HG03342 (cell line): Measurements from ENCODE around the gene RASAL2.
"Not testable (repeated sequence)": the region's sequence is repeated elsewhere in the genome, so short reads cannot be mapped to it uniquely, and the experiment has no call there.

ENCODE experiments used
- ATAC-seq: cut with Tn5 transposase; IDR thresholded peaks from one replicate; pipeline ENCODE4 v1.9.1; 2021; ENCODE audit warnings: mild to moderate bottlenecking, moderate library complexity; ENCODE audit not compliant: unreplicated experiment

Gene RASAL2

DNA sequence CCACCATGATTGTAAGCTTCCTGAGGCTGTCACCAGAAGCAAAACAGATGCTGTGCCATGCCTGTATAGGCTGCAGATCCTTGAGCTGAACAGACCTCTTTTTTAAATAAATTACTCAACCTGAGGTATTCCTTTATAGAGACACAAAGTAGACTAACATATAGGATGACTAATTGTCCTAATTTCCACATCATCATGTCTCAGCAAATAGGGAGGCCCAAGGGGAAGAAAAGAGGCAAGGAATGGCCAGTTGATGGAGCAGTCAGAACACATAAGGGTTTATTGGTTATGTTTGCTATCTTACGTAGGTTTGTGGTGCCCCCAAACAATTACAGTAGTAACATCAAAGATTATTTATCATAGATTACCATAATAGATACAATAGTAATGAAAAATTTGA, 126.2 kb downstream of the RASAL2 start:
- no peak for ATAC-seq

DNA sequence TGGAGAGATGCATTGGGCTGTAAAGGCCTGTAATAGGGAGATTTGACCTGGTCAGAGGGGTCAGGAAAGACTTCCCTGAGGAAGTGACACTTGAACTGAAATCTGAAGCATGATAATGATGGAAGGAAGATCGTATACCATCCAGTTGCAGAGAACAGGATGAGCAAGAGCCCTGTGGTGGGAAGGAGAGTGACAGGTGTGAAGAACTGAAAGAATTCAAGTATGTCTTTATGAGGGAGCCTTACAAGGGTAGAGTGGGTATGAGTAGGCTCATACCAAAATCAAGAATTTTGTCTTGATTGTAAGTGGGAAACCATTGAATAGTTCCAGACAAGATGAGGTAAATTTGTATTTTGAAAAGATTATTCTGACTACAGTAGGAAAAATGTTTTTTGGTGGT, 129.4 kb downstream of the RASAL2 start:
- no peak for ATAC-seq

DNA sequence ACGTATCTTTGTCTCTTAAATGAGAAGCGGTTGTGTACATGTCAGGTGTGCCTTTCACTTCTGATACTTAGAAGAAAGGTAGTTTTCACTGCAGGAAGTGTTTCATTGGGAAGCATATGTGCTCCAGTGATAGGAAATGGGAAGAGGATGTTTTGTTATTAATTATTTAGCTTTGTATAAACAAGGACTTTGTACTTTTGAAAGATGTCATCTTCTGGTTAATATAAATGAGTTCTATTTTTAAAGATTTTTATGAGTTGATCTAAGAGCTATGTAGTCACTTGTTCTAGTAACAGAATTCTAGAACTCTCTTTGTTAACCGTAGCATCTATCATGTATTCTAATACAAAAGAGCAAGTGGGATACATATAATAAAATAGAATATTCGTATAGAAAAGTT, 130.5 kb downstream of the RASAL2 start:
- no peak for ATAC-seq

DNA sequence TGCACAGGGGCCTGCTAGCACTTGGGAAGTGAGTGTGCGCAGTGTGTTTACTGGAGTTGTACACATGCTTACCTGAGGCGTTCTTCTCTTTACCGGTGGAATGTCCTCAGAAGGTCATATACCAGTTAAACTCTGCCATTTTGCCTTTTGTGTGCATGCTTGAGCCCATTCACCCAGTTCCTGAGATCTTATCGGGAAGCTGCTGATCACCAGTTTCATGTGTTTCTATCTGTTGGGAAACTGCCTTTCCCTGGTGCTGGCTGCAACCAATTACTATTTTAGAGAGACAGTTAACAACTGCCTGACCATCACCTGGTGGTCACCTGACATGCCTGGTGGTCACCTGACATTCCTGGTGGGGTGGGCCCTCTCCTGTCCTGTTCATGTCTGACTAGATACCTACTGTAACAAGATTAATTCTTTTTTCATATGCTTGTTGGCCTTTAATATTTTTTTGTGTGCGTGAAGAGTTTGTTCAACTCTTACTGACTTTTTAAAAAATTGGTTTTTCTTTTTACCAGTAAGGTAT, 137.0 kb downstream of the RASAL2 start:
- ATAC-seq, result no peak

DNA sequence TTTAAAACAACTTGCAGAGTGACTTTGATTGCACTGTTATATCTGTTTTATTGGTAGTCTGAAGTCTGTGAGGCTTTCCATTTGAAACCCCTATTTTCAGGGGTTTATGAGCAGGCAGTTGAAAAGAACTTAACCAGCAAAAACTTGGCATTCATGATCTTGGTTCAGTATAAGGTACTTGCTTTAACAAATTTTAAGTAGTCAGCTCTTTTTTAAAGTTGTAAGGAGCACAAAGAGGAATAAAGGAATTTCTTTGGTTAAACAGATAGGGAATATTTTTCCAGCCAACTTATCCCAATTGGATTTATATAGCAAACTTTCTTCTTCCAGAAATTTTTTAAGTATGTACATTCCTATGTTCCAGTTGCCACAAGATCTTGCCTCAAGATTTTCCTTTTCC, 138.2 kb downstream of the RASAL2 start:
- no peak for ATAC-seq

DNA sequence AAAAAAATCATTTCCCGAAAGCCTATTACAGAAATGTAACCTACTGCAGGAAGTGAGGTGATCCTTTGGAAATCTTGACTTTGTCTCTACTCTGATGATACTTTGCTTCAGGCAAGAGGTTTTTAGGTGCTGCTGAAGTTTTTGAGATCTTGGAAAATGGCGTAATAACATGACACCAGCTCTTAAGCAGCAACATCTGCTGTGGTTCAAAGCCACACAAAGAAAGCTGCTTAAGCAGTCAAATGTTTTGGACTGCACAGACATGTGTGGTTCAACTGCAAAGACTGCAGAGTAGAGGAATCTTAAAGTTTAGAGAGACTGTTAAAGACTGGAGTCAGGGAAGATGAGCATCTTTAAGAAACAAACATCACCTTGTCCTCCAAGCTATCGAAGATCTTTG, 139.0 kb downstream of the RASAL2 start:
- ATAC-seq, result no peak

DNA sequence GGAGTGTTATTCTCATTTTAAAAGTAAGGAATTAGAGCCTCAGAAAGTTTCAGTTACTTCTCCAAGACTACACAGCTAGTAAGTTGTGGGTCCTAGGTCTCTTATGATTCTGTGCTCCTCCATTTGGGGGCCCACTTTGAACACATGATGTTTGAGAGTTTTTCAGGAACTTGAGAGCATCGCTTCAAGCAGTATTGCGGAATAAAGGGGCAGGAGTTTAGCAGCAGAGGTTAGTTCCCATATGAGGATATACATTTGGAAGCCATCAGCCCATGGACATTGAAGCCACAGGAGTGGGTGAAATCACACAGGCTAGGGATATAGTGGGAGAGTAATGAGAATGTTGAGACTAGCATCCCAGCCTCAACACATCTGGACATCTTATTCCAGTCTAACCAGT, 143.2 kb downstream of the RASAL2 start:
- no peak for ATAC-seq

DNA sequence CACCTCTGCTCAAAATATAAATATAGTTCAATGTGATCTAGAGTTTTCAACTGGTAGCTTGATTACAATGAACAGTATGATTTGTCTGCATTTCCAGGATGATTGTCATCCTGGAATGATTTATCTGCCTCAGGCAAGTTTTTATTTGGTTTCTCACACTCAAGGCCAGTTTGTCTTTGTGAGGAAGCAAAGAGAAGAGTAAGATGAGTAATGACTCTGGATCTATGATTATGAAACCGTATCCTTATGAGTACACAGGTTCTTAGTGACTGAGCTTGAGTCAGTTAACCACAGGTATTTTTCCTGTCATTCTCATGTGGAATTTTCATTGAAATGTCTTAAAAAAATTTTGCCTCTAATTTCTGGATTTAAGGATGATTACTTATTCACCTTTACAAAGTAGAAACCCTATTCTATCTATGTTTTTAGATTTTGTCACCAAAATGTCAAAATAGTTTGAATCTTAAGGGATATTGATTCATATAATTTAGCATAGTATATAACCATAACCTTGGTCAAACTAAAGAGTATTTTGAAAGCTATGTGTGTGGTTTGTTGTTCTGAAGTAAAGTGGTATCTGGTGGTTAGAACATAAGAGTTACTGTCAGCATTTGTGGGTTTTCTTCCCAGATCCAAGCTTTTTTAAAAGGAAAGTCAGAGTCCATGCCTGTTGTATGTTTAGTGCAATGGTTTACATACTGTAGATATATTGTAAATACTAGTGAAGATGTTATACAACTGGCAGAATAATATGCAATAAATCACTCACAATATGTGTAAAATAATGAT, 145.0 kb downstream of the RASAL2 start:
- ATAC-seq, result no peak

DNA sequence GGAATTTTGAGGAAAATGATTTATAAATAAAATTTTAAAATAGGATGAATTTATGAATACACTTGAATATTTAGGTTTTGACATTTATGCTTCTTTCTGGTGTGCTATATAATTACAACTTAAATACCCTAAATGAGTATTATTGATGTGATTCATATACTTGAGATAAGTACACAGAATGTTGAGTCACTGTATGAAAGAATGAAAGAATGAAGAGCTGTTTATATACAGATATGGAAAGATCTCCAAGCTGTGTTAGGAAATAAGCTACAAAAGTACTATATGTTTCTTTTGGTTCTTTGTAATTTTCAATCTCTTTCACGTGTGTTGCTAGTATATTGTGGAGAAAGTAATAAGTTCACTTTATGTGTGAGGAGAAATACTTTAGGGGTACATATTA, 147.2 kb downstream of the RASAL2 start:
- ATAC-seq, result no peak

DNA sequence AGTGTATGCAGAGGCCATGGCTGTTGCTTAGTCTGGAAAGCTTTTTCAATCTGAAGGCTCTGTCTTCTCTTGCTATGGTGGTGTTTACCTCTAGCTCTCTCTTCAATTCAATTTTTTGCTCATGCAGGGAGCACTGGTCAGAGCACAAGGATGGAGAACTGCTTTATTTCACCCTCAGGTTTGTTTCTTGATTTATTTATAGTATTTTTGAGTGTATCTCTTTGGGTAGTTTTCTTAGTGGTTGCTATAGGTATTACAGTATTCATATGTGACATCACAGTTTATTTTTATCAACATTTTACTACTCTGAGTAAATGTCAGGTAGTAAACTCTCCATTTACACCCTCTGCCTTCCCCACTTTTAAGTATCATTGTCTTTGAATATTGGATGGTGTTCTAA, 147.9 kb downstream of the RASAL2 start:
- ATAC-seq, result no peak

DNA sequence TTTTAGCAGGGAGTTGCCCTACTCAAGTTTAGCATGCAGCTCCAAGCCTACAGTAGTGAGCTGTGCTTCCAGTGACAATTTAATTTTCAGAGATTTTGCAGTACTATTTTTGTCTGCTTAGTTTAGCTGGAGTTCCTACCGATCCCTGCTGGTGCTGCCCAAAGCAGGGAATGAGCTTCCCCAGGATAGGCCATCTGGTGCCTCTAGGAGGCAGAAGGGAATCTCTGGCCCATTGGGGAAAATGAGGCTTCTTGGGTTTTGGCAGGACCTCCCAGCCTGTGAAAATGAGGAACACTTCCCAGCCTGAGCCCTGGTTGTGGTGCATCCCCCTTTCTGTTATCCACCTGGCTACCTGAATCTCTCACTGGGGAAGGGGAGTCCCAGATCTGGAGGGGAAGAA, 149.2 kb downstream of the RASAL2 start:
- no peak for ATAC-seq

DNA sequence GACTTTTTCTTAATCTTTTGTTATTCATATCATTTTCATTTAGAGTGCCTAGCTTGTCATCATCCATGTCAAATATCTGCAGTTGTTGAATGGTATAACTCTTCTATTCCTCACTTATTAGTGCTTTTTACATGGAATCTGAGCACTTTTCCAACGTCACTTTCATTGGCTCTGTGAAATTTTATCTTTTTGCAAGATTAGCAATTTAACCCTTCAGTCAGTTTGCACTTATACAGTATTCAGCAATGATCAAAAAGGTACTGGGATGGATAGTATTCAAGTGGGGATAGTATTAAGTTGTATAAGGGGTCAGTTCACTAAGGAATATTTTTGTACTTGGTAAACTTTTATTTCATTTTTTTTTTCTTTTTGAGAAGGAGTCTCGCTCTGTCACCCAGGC, 150.0 kb downstream of the RASAL2 start:
- no peak for ATAC-seq

DNA sequence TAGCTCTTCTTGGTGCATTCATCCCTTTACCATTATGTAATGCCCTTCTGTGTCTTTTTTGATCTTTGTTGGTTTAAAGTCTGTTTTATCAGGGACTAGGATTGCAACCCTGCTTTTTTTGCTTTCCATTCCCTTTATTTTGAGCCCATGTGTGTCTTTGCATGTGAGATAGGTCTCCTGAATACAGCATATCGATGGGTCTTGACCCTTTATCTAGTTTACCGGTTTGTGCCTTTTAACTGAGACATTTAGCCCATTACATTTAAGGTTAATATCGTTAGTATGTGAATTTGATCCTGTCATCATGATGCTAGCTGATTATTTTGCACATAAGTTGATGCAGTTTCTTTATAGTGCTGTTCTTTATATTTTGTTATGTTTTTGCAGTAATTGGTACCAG, 154.4 kb downstream of the RASAL2 start:
- ATAC-seq, result not testable (repeated sequence)

DNA sequence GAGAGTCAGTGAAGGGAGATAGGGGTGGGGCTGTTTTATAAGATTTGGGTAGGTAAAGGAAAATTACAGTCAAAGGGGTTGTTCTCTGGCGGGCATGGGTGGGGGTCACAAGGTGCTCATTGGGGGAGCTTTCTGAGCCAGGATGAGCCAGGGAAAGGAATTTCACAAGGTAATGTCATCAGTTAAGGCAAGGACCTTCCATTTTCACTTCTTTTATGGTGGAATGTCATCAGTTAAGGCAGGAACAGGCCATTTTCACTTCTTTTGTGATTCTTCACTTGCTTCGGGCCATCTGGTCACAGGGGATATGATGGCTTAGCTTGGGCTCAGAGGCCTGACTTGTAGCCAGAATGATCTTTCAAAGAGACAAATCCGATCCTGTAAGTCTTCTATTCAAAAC, 159.7 kb downstream of the RASAL2 start:
- ATAC-seq, result not testable (repeated sequence)

DNA sequence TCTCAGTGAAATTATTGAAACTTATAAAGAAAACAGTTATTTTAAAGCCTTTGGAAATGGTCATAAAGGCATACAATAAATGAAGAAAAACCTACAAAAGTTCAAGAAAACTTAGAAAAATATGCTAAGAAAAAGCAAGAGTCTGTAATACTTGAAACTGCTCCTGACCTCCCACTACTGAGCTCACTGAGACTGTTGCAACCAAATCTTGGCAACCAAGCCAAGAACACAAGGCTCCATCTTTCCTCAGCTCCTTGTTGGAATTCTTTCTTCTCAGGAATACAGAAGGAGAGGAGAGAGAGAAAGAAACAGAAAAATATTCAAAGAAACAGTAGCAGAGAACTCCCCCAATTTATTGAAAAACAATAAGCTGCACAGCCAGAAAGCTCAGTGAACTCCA, 160.5 kb downstream of the RASAL2 start:
- no peak for ATAC-seq

DNA sequence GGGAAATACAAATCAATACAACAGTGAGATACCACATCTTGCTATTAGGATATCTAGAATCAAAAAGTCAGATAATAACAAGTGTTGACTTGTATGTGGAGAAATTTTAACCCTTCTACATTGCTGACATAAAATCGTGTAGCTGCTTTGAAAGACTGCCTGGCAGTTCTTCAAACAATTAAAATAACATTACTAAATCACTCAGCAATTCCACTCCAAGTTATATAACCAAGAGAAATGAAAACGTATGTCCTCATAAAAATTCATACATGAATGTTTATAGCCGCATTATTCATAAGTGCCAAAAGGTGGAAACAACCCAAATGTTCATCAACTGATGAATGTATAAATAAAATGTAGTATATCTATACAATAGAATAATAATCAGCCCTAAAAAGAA, 164.6 kb downstream of the RASAL2 start:
- ATAC-seq, result no peak

DNA sequence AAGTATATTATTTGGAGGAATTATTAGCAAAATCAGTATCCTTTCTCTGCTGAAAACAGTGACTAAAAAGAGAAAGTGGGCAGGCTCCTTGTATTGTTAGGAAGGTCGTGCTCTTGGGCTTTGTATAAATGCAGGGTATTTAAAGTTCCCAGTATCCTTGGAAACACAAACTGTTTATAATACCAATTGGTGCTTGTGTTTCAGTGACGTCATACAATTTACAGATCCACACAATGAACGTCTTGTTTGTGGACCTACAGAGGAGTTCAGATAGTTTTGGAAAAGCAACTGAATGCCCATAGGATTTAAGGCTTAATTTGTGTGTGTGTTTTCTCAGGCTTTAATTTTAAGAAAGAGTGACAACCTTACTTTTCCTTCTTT, 168.2 kb downstream of the RASAL2 start:
- no peak for ATAC-seq

DNA sequence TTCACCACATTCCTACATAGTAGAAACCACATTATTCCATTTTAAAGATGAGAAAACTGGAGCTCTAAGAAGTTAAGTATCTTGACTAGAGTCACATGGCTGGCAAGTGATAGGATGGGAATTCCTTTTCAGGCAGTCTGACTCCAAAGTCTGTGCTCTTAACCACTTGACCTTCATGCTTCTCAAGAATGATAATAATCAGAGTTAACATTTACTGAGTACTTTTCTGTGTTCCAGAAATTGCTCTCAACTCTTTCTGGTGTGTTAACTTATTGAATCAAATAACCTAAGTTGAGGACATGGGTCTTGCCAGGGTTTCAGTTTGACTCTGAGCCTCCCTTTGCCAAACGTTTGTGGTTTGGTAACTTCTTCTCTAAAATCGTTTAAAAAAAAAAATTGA, 169.4 kb downstream of the RASAL2 start:
- ATAC-seq, result no peak

DNA sequence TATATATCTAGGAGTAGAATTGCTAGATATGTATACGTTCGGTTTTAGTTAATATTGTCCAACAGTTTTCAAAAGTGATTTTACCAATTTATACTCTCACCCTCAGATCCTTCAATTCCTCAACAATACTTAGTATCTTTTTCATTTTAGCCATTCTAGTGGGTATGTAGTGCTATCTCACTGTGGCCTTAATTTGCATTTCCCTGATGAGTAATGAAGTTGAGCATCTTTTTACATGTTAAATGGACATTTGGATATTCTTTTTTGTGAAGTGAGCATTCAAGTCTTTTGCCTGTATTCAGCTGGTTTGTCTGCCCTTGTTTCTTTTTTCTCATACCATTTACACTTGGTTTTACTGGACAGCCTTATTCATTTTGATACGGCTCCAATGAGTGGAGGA, 172.2 kb downstream of the RASAL2 start:
- ATAC-seq, result no peak

DNA sequence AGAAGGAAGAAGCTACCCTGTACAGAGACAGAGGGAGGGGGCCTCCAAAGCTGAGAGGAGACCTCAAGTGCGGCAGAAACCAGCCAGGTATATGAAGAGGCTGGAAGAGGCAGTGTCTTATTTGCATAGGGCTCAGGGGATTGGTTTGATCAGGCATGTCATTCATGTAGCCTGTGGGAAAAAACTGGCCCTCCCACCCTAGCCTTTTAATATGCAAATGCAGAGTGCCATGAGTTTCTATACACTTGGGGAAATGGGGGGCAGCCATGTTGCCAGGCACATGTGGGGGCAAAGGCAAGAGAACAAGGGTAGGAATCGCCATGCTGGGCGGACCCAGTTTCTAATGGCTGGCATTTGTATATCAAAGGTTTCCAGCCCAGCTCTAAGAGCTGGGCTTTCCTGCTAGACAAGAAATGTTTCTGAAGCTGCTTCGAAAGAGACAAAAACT, 172.7 kb downstream of the RASAL2 start:
- ATAC-seq, result no peak

DNA sequence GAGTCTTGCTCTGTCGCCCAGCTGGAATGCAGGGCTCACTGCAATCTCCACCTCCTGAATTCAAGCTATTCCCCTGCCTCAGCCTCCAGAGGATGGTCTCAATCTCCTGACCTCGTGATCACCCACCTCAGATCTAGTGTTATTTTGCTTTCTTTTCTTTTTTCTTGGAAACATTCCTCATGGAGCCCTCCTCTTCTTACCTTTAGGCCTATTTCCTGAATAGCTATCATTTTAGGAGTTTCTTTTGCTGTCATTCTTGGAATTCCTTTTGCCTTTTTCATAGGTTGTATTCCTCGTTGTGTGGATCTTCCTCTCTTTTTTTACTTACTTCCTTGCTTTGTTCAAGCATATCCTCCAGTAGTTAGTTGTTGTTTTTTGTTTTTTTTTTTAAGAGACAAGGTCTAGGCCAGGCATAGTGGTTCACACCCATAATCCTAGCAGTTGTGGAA, 173.8 kb downstream of the RASAL2 start:
- no peak for ATAC-seq

DNA sequence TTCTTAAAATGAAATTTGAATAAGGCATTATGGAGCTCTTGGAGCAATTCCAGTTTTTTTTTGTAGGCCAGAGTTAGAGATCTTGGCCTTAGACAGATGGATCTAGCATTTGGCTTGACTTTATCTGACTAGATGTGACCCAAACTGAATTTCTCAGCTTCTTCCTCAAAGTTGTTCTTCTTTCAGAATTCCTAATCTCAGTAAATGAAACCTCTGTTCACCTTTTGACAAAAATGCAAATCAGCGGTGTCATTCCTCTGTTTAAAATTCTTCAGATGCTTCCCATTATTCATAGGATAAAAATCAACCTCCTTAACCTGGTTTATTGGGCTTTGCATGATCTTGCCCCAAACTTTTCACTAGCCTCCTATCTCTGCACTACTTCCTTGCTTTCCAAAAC, 177.6 kb downstream of the RASAL2 start:
- ATAC-seq, result no peak
